NCI-H2107 (cell line): ENCODE data around the gene KIF21B.
A peak's percentile ranks its signal among the peaks of the same experiment; 100 is the strongest.

ENCODE experiments used
- DNase-seq: peaks from one replicate; lab custom pipeline; 2025; lab: John Stamatoyannopoulos, UW

The KIF21B gene

DNA sequence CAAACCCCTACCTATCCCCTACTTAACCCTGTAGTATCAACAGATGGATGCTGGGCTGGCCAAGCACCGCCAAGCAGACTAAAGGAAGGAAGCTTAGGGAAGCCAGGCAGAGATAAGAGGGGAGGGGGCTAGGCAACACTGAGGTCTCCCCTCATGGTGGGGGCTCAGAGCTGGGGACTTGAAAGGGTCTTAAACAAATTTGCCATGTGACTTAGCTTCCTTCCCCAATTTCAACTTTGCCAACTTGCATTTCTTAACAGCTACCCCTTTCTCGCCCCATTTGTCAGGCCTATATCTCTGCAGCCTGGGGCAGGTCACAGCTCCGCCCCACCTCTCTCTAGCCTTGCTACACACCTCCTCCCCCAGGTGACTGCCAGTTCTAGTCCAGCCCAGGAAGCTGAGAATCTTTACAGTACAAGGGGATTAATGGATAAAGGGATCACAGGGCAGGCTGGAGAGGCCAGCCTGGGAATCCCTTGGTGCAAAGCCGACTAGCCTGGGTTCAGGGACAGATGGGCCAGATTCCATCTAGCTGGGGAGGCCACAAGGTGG, 3.4 kb downstream of the KIF21B start:
- no peak for DNase-seq

DNA sequence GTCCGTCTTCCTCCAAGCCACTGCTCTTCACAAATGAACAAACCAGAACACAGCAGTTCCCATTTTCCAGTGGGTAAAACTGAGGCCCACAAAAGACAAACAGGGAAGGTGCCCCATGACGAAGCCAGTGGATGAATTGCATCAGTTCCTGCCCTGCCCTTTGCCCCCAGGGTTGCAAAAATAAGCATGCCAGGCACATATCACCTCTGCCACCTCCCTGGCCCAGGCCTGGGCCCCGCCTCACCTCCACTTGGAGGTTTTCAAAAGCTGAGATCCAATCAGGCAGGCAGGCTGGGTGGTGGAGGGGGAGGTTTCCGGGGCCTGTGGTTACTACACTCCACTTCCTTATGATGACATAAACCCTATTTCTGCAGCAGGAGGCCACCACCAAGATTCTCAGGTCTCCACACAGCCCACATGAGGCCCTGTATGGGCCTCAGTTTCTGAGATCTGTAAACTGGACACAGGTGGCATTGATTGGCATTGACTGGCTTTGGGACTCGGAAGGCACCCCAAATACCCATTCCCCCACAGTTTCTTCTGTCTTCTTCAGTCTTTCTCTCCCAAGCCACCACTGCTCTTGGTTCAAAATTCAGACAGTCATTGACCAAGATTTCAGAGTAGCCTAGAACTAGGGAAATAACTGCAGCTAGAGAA, 4.1 kb downstream of the KIF21B start:
- DNase-seq: peak; percentile 51

DNA sequence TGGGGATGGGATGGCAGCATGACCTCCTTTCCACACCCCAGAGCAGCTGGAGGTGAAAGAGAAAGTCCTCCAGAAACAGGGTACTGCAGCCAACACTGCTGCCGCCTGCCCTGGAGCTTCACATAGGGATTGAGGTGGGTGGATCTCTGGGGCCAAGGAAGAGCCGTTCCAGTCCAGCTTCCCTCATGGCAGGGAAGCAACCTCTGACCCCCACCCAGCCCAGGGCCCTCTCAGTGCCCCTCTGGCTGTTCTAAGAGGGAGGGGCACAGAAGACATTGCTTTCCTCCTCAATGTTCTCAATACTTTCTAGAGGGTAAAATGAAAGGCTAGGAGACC, 5.7 kb downstream of the KIF21B start:
- no peak for DNase-seq

DNA sequence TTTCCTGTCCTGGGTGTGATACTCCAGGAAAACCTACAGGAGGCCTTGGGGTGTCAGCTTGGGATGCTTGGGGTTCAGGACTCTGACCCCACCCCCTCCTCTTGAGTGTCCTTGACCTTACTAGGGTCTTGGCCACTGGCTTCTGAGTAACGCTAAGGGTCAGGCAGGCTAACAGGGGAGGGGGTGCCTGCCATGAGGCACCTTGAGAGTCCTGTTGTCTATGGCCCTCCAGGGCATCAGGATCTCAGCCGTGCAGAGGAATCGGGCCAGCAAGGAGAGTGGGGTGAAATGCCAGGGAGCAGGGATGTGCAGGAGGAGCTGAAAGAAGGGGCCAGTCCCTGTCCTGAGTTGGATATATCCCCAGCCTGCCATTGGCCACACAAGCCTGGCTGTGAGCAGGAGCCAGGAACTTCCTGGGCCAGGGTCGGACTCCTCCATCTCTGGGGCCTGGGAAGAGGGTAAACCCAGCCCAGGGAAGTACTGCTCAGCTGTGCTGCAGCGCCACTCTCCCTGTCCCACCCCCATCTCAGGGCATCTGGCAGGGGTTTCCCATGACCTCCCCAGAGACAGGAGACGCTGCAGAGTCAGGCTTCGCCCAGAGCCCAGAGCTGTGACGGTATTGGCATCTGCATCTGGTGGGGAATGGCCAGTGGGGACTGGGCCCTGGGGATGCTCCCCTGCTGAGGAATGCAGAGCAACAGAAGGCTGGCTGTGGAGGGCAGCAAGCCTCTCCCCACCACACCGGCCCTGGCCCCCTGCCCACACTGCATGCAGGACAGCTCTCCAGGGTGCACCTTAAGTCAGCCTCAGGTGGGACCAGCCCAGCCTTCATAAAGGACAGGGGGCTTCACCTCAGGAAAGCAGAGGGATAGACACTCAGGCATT, 6.3 kb downstream of the KIF21B start:
- DNase-seq: no peak

DNA sequence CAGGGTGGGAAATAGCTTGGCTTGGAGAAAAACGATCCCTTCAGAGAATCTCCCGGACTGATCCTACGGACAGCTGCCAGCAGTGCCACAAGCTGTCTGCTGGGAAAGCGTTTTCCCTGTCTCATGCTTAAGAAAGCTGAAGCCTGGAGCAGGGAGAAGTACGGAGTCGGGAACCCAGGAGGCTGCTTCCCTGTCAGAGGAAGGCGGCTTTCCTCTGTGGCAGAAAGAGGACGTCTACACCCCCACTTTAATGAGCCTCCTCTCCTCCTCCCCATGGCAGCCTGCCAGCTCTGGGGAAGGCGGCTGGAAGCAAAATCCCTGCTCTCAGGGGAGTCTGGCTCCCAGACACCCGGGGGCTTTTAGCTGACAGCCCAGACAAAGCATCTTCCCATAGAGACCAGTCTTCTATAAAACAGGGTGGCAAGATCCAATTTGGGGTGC, 7.3 kb downstream of the KIF21B start:
- DNase-seq: peak; percentile 74

DNA sequence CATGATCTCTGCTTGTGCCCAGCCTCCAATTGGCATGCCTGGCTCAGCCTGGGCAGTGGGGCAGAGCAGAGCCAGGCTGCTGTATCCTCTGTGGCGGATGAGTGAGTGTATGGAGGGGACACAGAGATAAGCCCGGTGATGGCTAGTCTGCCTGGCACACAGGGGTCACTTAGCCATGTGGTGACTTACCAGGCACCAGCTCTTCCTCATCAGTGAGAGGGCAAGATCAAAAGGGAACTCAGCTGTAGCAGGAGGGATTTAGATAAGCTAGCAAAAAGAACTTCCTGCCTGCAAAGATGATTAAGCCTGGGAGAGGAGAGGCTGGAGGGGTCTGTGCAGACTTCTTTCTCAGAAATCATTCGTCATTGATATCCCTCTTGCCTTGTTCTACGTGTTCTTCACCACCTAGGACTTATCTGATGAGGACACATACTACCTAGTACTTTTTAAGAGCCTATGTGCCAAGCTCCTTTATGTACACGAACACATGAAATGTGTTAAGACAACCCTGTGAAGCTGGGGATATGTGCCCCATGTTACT, 7.9 kb downstream of the KIF21B start:
- no peak for DNase-seq

DNA sequence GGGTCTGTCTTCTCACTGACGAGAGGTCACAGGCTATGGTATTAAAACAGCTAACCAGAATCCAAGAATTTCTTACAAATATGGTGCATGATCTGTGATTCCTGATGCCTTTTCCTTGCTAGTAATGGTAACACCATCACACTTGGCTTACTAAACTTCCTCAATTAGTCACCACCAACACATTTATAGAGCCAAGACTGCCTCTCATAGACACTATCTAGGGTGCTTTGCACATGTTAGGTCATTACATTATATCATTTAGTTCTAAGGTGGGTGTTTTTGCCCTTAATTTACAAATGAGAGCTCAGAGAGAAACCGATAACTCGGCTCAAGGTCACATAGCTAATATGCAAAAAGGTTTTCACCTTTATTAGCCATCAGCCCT, 8.7 kb downstream of the KIF21B start:
- DNase-seq: no peak

DNA sequence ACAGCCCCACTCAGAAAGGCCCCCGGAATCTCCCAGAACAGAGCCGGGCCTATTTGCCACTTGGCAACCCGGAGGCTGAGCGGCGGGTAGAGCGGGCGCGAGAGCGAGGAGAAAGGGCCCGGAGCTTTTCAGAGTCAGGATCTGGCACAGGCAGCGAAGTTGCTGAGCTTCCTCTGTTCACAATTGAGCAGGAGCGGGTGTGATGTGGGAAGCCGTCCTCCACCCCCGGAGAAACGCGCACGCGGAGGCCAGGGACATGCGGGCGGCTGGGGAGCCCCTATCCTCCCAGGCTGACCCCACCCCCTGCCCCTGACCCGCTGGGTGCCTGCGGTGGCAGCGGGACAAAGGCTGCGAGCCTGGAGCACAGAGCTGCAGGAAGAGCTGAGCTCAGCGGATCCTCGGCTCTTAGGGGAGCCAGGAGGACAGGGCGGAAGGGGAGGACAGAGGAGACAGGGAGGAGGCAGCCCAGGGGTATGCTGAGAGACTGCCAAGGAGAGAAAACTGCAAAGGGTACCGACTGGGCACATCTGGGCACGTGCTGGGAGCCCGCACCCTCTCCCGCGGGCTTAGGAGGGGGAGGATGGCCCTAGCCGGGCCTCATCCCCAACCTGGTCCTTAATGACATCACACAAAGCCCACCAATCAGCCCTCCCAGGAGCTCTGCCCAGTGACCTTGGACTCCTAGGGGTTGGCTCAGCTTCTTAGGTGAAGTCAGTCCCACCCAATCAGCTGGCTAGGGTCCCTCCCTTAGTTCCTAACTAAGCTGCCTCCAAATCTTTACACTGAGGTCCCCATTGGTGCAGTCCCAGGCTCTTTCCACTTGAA, 9.3 kb downstream of the KIF21B start:
- no peak for DNase-seq

DNA sequence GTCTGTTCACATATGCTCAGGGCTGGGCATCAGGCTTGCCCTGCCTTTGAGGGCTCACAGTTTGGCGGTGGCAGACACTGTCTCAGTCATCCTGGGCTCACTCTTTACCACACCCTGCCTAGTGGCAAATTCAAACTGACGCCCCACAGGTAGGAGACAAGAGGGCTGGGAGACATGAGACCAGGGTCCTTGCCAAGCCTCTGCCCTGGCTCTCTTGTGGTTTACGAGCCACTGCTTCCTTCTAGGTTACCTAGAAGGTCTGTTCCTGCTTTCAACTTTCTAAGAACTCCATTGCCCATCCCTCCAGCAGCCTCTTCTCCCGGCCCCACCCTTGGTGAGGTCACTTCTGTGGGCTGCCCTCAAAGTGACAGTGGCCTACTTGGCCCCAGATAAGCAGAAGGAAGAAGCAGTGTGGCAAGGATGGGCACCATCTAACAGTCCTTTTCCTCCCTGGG, 10.5 kb downstream of the KIF21B start:
- DNase-seq: no peak

DNA sequence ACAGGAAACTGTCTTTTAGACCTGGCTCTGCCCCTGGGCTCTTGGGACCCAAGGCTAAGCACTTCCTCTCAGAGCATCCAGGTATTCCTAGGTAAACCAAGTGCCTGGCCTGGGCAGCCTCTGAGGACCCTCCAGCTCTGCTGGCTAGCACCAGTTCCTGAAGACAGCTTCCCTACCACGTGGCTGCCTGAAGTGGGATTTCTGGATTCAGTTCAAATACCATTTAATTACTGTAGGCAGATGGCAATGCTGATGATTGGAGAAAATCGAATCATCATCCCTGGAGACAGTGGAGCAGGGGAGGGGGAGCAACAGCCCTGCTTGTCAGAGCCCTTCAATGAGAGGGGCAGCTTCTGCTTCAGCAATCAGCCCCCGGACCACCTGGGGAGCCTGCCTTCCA, 11.9 kb downstream of the KIF21B start:
- no peak for DNase-seq

DNA sequence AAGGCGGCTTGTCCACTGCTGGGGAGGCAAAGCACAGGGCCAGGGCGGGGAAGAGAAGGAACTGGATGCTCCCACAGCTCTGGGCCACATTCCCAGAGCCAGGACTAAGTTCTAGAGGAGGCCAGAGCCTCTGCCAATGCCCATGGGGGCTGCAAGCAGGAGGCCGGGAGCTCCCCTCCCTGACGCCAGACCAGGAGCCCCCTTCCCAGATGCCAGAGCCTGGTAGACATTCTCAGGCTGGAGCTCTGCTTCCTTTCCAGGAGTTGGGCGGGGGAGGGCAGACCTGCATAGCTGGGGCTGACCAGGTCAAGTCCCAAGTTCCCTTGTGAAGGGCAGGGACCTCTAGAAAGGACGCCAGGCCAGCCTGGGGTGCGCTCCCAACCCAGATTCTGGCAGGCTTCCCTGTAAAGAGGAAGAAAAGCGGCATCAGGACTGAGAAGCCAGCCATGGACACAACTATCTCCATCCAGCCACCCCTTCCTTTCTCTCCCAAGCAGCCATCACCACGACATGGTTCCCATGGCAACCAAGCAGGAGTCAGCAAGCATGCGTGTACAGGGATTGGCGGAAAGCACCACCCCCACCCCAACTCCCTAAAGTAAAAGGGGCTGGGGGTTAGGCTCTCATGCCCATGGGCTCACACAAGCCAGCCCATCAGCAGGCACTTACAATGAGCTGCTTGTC, 13.4 kb downstream of the KIF21B start:
- no peak for DNase-seq

DNA sequence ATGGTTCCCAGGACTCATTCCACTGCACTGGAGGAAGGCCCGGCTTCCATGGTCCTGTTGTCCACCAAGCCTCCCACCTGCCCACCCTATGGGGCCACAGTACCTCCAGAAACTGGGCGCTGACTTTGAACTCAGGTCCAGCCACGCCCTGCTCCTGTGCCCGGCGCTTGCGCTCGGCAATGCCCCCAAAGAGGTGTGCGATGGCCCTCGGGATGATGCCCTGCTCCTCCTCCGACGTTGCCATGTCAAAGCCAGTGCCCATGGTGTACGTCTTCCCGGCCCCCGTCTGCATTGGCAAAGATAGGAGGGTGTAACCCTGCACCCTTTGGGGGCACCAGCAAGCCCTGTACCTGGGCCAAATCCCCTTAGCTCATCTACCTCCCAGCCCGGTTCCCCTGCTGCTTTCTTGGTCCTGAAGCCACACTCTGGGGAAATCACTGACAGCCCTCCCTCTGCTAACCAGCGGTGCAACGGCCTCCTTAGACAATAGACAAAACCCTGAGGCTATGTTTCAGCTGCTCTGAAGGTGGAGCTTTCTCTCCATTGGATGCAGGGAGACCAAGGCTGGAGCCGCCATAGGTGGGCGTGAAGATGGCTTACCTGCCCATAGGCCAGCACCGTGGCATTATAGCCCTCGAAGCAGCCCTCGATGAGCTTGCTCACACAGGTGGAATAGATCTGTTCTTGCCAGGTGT, 14.7 kb downstream of the KIF21B start:
- no peak for DNase-seq

DNA sequence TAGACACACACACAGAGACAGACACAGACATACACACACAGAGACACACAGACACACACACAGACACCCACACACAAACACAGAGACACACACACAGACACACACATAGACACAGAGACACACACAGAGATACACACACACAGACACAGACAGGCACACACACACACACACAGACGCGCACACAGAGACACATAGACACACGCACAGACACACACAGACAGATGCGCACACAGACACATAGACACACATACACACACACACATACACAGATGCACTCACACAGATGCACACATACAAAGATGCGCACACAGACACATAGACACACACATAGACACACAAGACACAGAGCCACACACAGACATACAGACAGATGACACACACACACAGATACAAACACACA, 16.0 kb downstream of the KIF21B start:
- no peak for DNase-seq

DNA sequence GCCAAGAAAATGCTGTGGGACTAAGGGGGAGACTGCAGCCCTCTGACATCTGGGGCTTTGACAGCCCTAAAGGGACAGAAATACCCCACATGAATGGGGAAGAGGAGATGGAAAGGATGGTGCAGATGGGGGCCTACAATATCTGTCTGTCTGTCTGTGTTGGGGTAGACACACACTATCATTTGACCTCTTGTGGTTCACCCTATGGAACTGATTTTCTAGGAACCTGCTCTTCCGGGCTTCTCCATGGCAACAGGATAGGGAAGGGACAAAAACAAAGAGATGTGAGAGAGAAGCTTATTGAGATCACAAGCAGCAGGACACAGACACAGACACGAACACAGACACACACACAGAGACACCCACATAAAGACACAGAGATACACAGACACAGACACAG, 17.1 kb downstream of the KIF21B start:
- no peak for DNase-seq

DNA sequence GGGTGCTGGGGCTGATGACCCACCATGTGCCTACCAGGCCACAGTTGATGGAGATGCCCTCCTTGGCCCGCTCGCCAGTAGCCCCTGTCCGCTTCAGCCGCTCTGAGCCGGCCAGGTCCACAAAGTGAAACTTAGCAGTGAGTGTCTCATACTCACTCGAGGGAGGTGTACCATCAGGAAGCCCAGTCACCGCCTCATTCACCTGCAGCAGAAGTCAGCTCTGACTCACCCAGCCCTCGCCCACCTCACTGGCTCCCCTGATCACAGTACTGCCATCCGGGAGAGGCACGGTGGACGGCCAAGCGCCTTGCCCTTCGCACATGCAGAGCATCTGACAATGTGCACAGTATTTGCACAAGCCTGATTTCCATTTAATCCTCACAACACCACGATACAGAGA, 18.8 kb downstream of the KIF21B start:
- DNase-seq: no peak

DNA sequence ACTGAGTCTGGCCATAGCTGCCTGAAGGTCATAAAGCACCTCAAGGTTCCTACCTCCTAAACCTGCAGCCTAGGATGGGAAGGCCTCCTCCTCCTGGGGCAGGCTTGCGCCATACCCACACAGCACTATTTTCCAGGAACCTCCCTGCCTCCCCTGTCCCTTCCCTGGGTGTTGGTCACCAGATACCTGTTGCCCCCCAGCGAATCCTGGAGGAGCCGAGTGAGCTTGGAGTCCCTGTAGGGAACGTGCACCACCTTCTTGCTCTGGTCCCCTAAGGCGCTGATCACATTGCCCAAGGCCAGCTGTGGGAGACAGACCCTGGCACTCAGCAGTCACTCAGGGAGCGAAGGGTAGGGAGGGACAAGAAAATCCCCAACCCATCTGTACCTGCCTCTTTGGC, 19.4 kb downstream of the KIF21B start:
- DNase-seq: no peak

DNA sequence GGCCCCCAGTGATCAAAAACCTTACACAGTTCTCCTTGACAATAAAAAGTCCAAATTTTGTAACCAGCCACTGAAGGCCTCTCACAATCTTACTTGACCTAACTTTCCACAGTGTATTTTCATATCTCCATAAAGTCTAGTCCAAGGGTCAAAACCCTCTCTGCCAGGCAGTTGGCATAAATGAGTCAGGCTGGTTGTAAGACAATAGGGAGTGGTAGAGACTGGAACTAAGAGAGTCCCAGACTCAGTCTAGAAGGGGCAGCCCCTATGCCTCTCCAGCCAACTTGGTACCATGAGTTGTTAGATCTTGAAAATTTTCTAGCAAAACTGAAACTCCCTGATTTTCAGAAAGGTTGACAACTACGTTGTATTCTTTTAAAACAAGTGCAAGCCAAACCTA, 21.0 kb downstream of the KIF21B start:
- DNase-seq: no peak

DNA sequence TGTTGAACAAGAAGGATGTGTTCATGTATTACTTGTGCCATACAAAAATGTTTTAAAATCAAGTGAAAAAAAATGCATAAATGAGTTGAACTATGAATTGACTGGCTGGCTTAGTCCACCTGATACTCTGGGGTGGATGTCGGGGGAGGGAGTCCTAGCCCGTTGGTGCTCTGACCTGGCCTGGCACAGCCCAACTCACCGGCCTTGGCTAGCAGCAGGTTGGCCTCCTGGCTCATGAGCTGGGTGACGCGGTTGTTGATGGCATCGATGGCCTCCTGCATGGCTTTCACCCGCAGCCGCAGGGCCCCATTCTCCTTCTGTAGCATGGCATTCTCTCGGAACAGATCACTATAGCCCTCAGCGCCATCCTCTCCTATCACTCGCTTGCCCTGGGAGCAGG, 21.6 kb downstream of the KIF21B start:
- no peak for DNase-seq

DNA sequence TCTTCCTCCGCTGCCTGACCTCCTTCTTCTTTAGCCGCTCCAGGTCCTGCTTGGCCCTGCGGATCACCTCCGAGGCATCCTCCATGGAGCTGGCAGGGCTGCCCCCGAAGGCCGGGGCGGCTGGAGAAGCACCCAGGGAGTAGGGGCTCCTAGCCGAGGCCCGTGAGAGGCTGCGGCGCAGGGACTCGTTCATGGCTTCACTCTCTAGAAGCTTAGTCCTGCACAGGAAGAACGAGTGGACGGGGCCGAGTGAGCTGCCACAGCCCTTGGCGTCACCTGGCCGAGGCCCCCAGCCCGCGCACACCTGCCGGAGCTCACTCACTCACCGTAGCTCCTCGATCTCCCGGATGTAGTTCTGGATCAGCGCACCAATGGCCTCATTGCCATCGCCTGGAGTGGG, 23.1 kb downstream of the KIF21B start:
- DNase-seq: no peak

DNA sequence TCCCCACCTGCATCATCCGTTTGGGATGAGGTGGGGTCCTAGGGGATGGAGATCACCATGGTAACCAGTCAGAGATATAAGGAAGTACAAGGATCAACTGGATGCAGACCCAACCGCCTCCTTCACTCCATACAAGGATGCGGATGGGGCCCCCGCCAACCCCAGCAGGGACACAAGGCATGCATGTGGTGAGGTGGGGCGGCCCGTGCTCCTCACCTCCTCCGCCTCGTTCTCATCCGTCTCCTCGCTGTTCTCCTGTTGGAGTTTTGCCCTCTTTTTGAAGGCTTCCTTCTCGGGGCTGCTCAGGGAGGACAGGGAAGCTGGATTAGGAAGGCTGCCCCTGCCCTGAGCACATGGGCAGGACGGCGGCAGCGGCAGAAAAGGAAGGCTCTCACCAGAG, 23.8 kb downstream of the KIF21B start:
- no peak for DNase-seq

DNA sequence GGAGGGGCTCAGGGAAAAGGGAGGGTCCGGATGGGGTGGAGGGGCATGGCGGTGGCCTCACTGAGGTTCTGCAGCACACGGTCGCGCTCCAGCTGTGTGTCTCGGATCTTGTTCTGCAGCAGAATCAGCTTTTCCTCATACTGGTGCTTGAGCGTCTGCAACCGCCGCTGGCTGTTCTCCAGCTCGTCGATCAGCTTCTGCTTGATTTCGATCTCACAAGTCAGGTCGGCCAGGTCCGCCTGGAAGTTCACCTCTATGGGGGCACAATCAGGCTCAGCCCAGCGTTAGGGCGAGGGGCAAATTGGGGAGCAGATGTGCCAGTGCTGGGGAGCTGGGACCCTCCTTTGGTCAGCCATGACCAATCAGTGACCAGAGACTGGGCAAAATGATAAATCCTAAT, 25.2 kb downstream of the KIF21B start:
- no peak for DNase-seq
